Neural cell (in vitro differentiated cells): Measurements from ENCODE around the gene SOCS6. TPM values are rescaled to one million over a fixed set of nuclear protein-coding genes. Genes with fewer than 3 reads are reported as not detected.

Source experiments
- H2AFZ ChIP-seq: fragments of 200-600, 300-800 bp; sonication (generic), shearing (Covaris generic); 2 replicates; pipeline ENCODE4 v1.6.0; 2014; ENCODE audit warnings: low read depth, mild to moderate bottlenecking, antibody characterized with exemption, low read length, moderate library complexity
- H3F3A ChIP-seq: fragments of 200-600 bp; shearing (Covaris generic); 2 replicates; pipeline ENCODE4 v1.6.1; 2016; ENCODE audit warnings: mild to moderate bottlenecking, moderate library complexity, mixed read lengths, antibody characterized with exemption, low read length; ENCODE audit not compliant: insufficient read depth, poor library complexity, severe bottlenecking
- H3K27ac ChIP-seq: fragments of 200-600, 300-800 bp; sonication (generic), shearing (Covaris generic); 2 replicates; pipeline ENCODE4 v1.5.1; 2014; ENCODE audit warnings: mild to moderate bottlenecking, low read length, moderate library complexity
- H3K27me3 ChIP-seq: fragments of 300-800, 200-600 bp; sonication (generic), shearing (Covaris generic); 2 replicates; pipeline ENCODE4 v1.6.0; 2014; ENCODE audit warnings: mild to moderate bottlenecking, low read depth, low read length, moderate library complexity; ENCODE audit not compliant: insufficient read depth
- H3K36me3 ChIP-seq: fragments of 300-800, 200-600 bp; sonication (generic), shearing (Covaris generic); 2 replicates; pipeline ENCODE4 v1.5.1; 2014; ENCODE audit warnings: mild to moderate bottlenecking, antibody characterized with exemption, low read length, moderate library complexity; ENCODE audit not compliant: insufficient read depth
- H3K4me2 ChIP-seq: fragments of 300-800, 200-600 bp; sonication (generic), shearing (Covaris generic); 2 replicates; pipeline ENCODE4 v1.6.0; 2014; ENCODE audit warnings: mild to moderate bottlenecking, low read length
- H3K4me3 ChIP-seq: fragments of 300-800, 200-600 bp; sonication (generic), shearing (Covaris generic); 2 replicates; pipeline ENCODE4 v1.5.1; 2014; ENCODE audit warnings: mild to moderate bottlenecking, low read length, moderate library complexity
- H3K79me2 ChIP-seq: fragments of 200-600 bp; shearing (Covaris generic); replicated peaks from 2 replicates; pipeline ENCODE4 v1.6.0; 2014; ENCODE audit warnings: mild to moderate bottlenecking, low read length, moderate library complexity; ENCODE audit not compliant: insufficient read depth
- H3K9ac ChIP-seq: fragments of 300-800, 200-600 bp; sonication (generic), shearing (Covaris generic); 2 replicates; pipeline ENCODE4 v1.6.1; 2016; ENCODE audit warnings: mild to moderate bottlenecking, low read length, mixed read lengths
- H3K9me2 ChIP-seq: fragments of 200-600 bp; shearing (Covaris generic); 2 replicates; pipeline ENCODE4 v1.6.1; 2016; ENCODE audit warnings: mild to moderate bottlenecking, low read length, mixed read lengths; ENCODE audit not compliant: insufficient read depth
- H3K9me3 ChIP-seq: fragments of 200-600, 300-800 bp; sonication (generic), shearing (Covaris generic); 2 replicates; pipeline ENCODE4 v1.6.1; 2016; ENCODE audit warnings: mild to moderate bottlenecking, mixed run types, low read length, moderate library complexity, mixed read lengths
- H4K20me1 ChIP-seq: fragments of 200-600 bp; shearing (Covaris generic); 2 replicates; pipeline ENCODE4 v1.6.1; 2016; ENCODE audit warnings: mild to moderate bottlenecking, mixed run types; ENCODE audit not compliant: insufficient read depth
- CTCF ChIP-seq: fragments of 450-650 bp; IDR thresholded peaks from 2 replicates; pipeline ENCODE4 v1.5.1; 2014; ENCODE audit warnings: antibody characterized with exemption, mild to moderate bottlenecking, moderate library complexity; ENCODE audit not compliant: poor library complexity, severe bottlenecking
- EP300 ChIP-seq: fragments of 450-650 bp; conservative IDR thresholded peaks from 2 replicates; pipeline ENCODE4 v1.6.1; 2014; ENCODE audit warnings: antibody characterized with exemption, mild to moderate bottlenecking, moderate library complexity; ENCODE audit not compliant: poor library complexity, severe bottlenecking
- EZH2 ChIP-seq: fragments of 200-600, 300-800 bp; shearing (Covaris generic), sonication (generic); IDR thresholded peaks from 2 replicates; pipeline ENCODE4 v1.6.1; 2014; ENCODE audit warnings: antibody characterized with exemption, low read length, borderline replicate concordance, mild to moderate bottlenecking; ENCODE audit not compliant: insufficient read depth, poor library complexity, severe bottlenecking
- MXI1 ChIP-seq: fragments of 450-650 bp; conservative IDR thresholded peaks from 2 replicates; pipeline ENCODE4 v1.6.1; 2014; ENCODE audit warnings: antibody characterized with exemption, mild to moderate bottlenecking; ENCODE audit not compliant: poor library complexity, severe bottlenecking
- POLR2AphosphoS5 ChIP-seq: IDR thresholded peaks from 2 replicates; pipeline ENCODE4 v1.6.1; 2012
- RAD21 ChIP-seq: fragments of 450-650 bp; conservative IDR thresholded peaks from 2 replicates; pipeline ENCODE4 v1.6.1; 2014; ENCODE audit warnings: antibody characterized with exemption, mild to moderate bottlenecking, moderate library complexity
- REST ChIP-seq: IDR thresholded peaks from 2 replicates; pipeline ENCODE4 v1.6.1; 2012; ENCODE audit warnings: borderline replicate concordance
- SMC3 ChIP-seq: fragments of 450-650 bp; conservative IDR thresholded peaks from 2 replicates; pipeline ENCODE4 v1.6.1; 2014; ENCODE audit warnings: antibody characterized with exemption, mild to moderate bottlenecking, moderate library complexity; ENCODE audit not compliant: poor library complexity
- TAF1 ChIP-seq: IDR thresholded peaks from 2 replicates; pipeline ENCODE4 v1.6.1; 2012; ENCODE audit warnings: low read depth
- polyA plus RNA-seq: library from polyadenylated mRNA; depleted of rRNA; stranded (reverse); fragments of >200 nt; gene quantifications from 2 replicates; pipeline ENCODE4 v1.2.3, GENCODE V29; 2014

The SOCS6 gene
- polyA plus RNA-seq, 1 donor from 2014 or later = 21.9 TPM

GRCh38 chr18:70296289-70296688, 7.4 kb downstream of the SOCS6 start:
- Histone ChIP-seq H3K36me3 (no peaks in the 10 kb centered on the region), H3K27ac (no peak overlapping the region), H3K27me3 (no peaks in the 10 kb centered on the region), H3K4me2 (no peak overlapping the region), H4K20me1 (no peaks in the 10 kb centered on the region), H3F3A (no peaks in the 10 kb centered on the region), H3K9ac (no peak overlapping the region), H2AFZ (no peak overlapping the region), H3K9me3 (no peaks in the 10 kb centered on the region), H3K9me2 (no peaks in the 10 kb centered on the region), H3K4me3 (no peak overlapping the region), H3K79me2 (peaks cover 83% of the 10 kb centered on the region)
- TF ChIP-seq MXI1 (no peak), EZH2 (no peak), POLR2AphosphoS5 (no peak), TAF1 (no peak), REST (no peak), EP300 (no peak), RAD21 (no peak), SMC3 (no peak), CTCF (no peak)

GRCh38 chr18:70296781-70297180, 7.9 kb downstream of the SOCS6 start:
- Histone ChIP-seq H3K36me3 (no peaks in the 10 kb centered on the region), H3K79me2 (peaks cover 83% of the 10 kb centered on the region), H3K4me3 (no peak overlapping the region), H3K27ac (no peak overlapping the region), H3K27me3 (no peaks in the 10 kb centered on the region), H3K9ac (no peak overlapping the region), H2AFZ (no peak overlapping the region), H4K20me1 (no peaks in the 10 kb centered on the region), H3K4me2 (no peak overlapping the region), H3K9me3 (no peaks in the 10 kb centered on the region), H3K9me2 (no peaks in the 10 kb centered on the region), H3F3A (no peaks in the 10 kb centered on the region)
- TF ChIP-seq RAD21 (no peak), REST (no peak), CTCF (no peak), EZH2 (no peak), EP300 (no peak), TAF1 (no peak), POLR2AphosphoS5 (no peak), SMC3 (no peak), MXI1 (no peak)
